ENCODE data around the gene SYT12. TPM values are rescaled to one million over a fixed set of nuclear protein-coding genes. Genes with fewer than 3 reads are reported as not detected.

The SYT12 gene
- total and polyA plus RNA-seq, 2 donors (not counting 3 experiments of a cell fraction or from before 2014, with no cell fraction given): not detected

- H3K36me3 ChIP-seq (ENCODE audit: control insufficient read depth in 2 of 2, extremely low read depth in 1 of 2, insufficient read depth in 2 of 2, low read length in 2 of 2): no peaks in the 10 kb centered on the region
- H3K9ac ChIP-seq (replicated peaks; ENCODE audit: extremely low read depth, insufficient read depth, low read length): no peak overlapping the region
- no peak overlapping the region for H2AFZ ChIP-seq (ENCODE audit: low read depth, low read length)
- no peak overlapping the region for H3K27ac ChIP-seq (ENCODE audit: insufficient read depth, low read depth, low read length)
- H3K79me2 ChIP-seq (ENCODE audit: control insufficient read depth, insufficient read depth, low read length): no peaks in the 10 kb centered on the region
- no peaks in the 10 kb centered on the region for H3K9me1 ChIP-seq (replicated peaks; ENCODE audit: control insufficient read depth, extremely low read depth, insufficient read depth, low read length)
- H4K20me1 ChIP-seq (replicated peaks; ENCODE audit: control insufficient read depth, extremely low read depth, insufficient read depth, low read length): no peaks in the 10 kb centered on the region
- H3K4me2 ChIP-seq (ENCODE audit: insufficient read depth, low read length): no peak overlapping the region
- dilution Hi-C loops (cut with MboI; ENCODE audit: extremely low pct_ligation_motif_present, low sequenced_read_pairs) (no loop called here), intact Hi-C loops (cut with micrococcal nuclease) (no loop called here)
- BruUV-seq (replicated peaks): no TSS peak
- no peaks in the 10 kb centered on the region for H3K4me1 ChIP-seq (ENCODE audit: control insufficient read depth, extremely low read depth, insufficient read depth, low read length)
- no peak overlapping the region for H3K4me3 ChIP-seq (replicated peaks in 1 of 3; ENCODE audit: insufficient read depth in 1 of 3, low read depth in 1 of 3, low read length in 3 of 3)
- peaks cover 20% of the 10 kb centered on the region in 2 experiments for H3K27me3 ChIP-seq (ENCODE audit: control insufficient read depth in 2 of 2, insufficient read depth in 2 of 2, low read length in 2 of 2)
- CTCF ChIA-PET: interaction anchor here (0.6 to 1.3 kb wide), 4 partner anchors 10 to 706 kb away, joined by 3 to 4 read pairs (median 4); no protein-coding TSS in a partner anchor
- POLR2A ChIA-PET: no interaction called here
- FAIRE-seq: no peak
- H3K9me3 ChIP-seq (replicated peaks; ENCODE audit: control insufficient read depth, insufficient read depth, low read length): no peaks in the 10 kb centered on the region
- TF ChIP-seq GATA2 (IDR thresholded peaks at IDR 0.05; ENCODE audit: insufficient read depth, insufficient read length, low read depth, low read length) (no peak), POLR2A (IDR thresholded peaks at IDR 0.05; ENCODE audit: low read depth, low read length) (no peak), POLR2AphosphoS5 (IDR thresholded peaks at IDR 0.05; ENCODE audit: insufficient read depth, low read depth, low read length) (no peak), JUN (IDR thresholded peaks at IDR 0.05; ENCODE audit: borderline replicate concordance, insufficient read depth, insufficient read length, low read depth) (no peak), MAX (IDR thresholded peaks at IDR 0.05; ENCODE audit: insufficient read depth, insufficient read length) (no peak), MYC (IDR thresholded peaks at IDR 0.05; ENCODE audit: low read depth, low read length) (no peak), FOS (IDR thresholded peaks at IDR 0.05; ENCODE audit: borderline replicate concordance, insufficient read depth, low read length) (no peak), EZH2 (IDR thresholded peaks at IDR 0.05; ENCODE audit: borderline replicate concordance, low read depth, low read length, severe bottlenecking) (no peak)
- TF ChIP-seq, protein P1, sequence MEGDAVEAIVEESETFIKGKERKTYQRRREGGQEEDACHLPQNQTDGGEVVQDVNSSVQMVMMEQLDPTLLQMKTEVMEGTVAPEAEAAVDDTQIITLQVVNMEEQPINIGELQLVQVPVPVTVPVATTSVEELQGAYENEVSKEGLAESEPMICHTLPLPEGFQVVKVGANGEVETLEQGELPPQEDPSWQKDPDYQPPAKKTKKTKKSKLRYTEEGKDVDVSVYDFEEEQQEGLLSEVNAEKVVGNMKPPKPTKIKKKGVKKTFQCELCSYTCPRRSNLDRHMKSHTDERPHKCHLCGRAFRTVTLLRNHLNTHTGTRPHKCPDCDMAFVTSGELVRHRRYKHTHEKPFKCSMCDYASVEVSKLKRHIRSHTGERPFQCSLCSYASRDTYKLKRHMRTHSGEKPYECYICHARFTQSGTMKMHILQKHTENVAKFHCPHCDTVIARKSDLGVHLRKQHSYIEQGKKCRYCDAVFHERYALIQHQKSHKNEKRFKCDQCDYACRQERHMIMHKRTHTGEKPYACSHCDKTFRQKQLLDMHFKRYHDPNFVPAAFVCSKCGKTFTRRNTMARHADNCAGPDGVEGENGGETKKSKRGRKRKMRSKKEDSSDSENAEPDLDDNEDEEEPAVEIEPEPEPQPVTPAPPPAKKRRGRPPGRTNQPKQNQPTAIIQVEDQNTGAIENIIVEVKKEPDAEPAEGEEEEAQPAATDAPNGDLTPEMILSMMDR (IDR thresholded peaks at IDR 0.05; ENCODE audit: extremely low read depth in 1 of 2, insufficient read depth in 1 of 2, low read depth in 1 of 2, low read length in 2 of 2): no peak
- no peak for DNase-seq (ENCODE audit: low read depth, low spot score)
Measured at GRCh38 chr11:67027943-67028542, 5.1 kb downstream of the SYT12 start.
